ENCODE results near the gene PGC.

- TF ChIP-seq CTCF (IDR thresholded peaks at IDR 0.05; ENCODE audit: extremely low read depth in 1 of 2, insufficient read depth in 1 of 2, low read depth in 1 of 2, low read length in 2 of 2) (no peak), POLR2A (IDR thresholded peaks at IDR 0.05; ENCODE audit: low read depth, low read length) (no peak)
Measured at GRCh38 chr6:41721414-41721813, 25.8 kb downstream of the PGC start.

All from endothelial cell of umbilical vein (primary cell).